HG03060 (cell line): ENCODE data around the gene COPS6.

ENCODE experiments used
- ATAC-seq: cut with Tn5 transposase; IDR thresholded peaks from one replicate; pipeline ENCODE4 v1.9.1; 2021; ENCODE audit warnings: low read depth, moderate number of reproducible peaks; ENCODE audit not compliant: unreplicated experiment

Gene COPS6

DNA sequence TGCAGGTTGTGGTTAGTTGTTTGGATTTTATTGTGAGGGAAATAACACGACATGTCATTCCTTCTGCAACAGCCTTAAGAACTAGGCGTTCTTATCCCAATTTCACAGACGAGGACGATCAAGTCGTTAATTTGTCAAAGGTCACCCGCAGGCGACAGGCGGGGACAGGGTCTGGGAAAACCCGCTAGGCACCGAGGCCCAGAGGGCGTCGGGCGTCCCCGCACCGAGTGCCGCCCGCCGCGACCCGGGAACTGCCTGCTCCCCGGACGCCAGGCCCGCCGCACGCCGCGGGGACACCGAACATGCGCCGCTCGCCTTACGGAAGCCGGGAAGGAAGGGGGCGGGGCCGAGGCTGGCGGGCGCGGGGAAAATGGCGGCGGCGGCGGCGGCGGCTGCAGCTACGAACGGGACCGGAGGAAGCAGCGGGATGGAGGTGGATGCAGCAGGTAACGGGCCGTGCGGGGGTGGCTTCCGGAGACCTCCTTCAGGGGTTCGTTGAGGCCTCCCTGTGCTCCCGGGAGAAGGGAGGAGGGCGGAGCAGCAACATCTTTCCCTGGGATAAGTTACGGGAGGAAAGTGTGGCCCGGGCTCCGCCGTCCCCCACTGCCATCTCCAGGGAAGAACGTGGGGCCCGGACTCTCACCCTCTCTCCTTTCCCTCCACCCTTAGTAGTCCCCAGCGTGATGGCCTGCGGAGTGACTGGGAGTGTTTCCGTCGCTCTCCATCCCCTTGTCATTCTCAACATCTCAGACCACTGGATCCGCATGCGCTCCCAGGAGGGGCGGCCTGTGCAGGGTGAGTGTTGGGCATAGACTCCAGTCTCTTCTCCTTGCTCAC lies at the start of gene COPS6:
Gene COPS6 (plus strand): TSS at position 349 of the 837 bp plus-strand sequence. CDS start 22 bp downstream, at position 371.
- no peak for ATAC-seq

- ATAC-seq = no peak
These were observed 48.2 kb upstream of the COPS6 start for GRCh38 chr7:100040575-100040974.

GRCh38 chr7:100044718-100045117 lies 44.1 kb upstream of the COPS6 start:
- ATAC-seq = no peak

- no peak for ATAC-seq
These were observed 40.1 kb upstream of the COPS6 start for GRCh38 chr7:100048680-100049079.

- ATAC-seq = no peak
These were observed 39.1 kb upstream of the COPS6 start, which contains the start of gene ZSCAN21 for GRCh38 chr7:100049441-100050291. ZSCAN21 (plus strand) TSS chr7:100049774; CDS start chr7:100057007, 7,233 bp downstream.

GRCh38 chr7:100051611-100052010 lies 37.2 kb upstream of the COPS6 start:
- no peak for ATAC-seq

DNA sequence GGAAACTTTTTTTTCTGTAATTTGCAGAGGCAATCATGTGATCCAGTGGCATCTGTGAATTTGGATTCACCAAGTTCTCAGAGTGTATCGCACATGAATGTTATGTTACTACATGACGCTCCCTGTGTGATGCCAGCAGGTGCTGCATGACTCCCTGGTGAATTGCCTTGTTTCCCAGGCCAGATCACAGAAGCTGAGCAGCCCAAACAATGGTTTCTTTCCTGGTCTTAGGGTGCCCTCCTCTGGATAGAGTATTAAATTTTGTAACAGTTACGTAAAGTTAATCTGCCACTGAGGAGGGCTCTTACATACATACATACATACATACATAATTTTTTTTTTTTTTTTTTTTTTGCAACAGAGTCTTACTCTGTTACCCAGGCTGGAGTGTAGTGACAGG lies 35.6 kb upstream of the COPS6 start:
- no peak for ATAC-seq

DNA sequence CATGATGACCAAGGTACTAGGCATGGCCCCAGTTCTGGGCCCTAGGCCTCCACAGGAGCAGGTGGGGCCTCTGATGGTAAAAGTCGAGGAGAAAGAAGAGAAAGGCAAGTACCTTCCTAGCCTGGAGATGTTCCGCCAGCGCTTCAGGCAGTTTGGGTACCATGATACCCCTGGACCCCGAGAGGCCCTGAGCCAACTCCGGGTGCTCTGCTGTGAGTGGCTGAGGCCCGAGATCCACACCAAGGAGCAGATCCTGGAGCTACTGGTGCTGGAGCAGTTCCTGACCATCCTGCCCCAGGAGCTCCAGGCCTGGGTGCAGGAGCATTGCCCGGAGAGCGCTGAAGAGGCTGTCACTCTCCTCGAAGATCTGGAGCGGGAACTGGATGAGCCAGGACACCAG lies 31.8 kb upstream of the COPS6 start:
- no peak for ATAC-seq

DNA sequence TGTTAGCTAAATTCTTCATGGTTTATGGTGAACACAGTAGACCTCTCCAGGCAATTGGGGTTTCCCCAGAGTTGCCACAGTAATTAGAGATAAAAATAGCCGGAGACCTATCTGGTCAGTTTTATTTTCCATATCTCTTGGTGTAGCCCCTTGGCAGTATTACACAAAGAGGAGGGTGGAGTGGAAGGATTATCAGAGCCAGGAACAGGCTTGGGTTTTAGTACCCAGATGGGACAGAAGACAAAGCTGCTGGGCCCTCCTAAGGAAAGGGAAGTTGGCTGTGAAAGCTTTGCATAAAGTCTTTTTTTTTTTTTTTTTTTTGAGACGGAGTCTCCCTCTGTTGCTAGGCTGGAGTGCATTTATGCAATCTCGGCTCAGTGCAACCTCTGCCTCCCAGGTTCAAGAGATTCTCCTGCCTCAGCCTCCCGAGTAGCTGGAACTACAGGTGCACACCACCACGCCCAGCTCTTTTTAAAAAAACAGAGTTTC lies 29.5 kb upstream of the COPS6 start:
- no peak for ATAC-seq

- ATAC-seq = no peak
These were observed 27.1 kb upstream of the COPS6 start for GRCh38 chr7:100061518-100062193.

DNA sequence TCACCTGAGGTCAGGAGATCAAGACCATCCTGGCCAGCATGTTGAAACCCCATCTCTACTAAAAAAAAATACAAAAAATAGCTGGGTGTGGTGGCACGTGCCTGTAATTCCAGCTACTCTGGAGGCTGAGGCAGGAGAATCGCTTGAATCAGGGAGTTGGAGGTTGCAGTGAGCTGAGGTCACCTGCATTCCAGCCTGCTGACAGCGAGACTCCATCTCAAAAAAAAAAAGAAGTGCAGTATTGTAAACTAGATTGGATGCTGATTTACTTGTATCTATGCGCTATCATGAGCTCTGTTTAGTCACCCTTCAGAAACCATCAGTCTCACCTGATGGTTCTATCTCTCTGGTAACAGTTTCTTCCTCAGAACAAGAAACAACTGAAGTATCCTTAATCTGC lies 25.4 kb upstream of the COPS6 start:
- ATAC-seq = no peak

GRCh38 chr7:100064162-100064561 lies 24.6 kb upstream of the COPS6 start:
- ATAC-seq = no peak

- ATAC-seq = no peak
These were observed 23.1 kb upstream of the COPS6 start for GRCh38 chr7:100065452-100066186.

- ATAC-seq = no peak
These were observed 21.8 kb upstream of the COPS6 start for GRCh38 chr7:100066953-100067352.

DNA sequence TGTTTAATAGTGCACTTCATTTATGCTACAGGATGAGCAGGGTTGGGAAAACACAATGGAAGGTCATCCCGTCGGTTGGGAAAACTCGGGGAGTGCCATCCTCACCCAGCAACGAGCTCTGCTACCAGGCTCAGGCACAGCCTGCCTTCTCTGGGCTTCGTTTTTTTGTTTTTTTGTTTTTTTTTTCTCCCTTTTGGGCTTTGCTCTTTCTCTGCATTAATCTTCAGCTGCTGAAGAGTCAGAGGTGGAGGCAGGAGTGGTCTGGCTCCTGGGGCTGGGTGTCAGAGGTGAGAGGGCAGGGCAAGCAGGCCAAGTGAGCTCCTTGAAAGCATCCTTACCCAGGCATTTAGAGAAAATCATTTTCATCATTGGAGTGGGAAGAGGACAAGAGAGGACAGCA lies 18.8 kb upstream of the COPS6 start:
- no peak for ATAC-seq

DNA sequence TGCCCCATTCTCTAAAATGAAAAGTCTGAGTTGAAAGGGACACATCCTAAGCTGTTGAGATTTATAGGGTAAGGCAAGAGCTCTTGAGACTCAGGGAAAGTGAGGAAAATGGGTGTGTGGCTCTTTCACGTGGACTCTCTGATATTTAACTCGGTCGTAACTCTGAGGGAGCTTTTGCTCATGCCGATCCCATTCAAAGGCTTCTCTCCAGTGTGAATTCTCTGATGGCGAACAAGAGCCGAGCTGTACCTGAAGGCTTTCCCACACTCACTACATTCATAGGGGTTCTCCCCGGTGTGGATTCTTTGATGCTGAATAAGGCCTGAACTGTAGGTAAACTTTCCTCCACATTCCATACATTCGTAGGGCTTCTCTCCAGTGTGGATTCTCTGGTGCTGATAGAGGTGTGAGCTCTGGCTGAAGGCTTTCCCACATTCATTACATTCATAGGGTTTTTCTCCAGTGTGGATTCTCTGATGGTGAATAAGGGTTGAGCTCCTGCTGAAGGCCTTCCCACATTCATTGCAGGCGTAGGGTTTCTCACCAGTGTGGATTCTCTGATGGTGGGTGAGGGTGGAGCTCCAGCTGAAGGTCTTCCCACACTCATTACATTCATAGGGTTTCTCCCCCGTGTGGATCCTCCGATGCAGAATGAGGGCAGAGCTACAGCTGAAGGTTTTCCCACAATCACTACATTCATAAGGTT lies 17.6 kb upstream of the COPS6 start:
- no peak for ATAC-seq

GRCh38 chr7:100072462-100072861 lies 16.3 kb upstream of the COPS6 start:
- no peak for ATAC-seq

GRCh38 chr7:100074841-100075240 lies 13.9 kb upstream of the COPS6 start:
- ATAC-seq = no peak

DNA sequence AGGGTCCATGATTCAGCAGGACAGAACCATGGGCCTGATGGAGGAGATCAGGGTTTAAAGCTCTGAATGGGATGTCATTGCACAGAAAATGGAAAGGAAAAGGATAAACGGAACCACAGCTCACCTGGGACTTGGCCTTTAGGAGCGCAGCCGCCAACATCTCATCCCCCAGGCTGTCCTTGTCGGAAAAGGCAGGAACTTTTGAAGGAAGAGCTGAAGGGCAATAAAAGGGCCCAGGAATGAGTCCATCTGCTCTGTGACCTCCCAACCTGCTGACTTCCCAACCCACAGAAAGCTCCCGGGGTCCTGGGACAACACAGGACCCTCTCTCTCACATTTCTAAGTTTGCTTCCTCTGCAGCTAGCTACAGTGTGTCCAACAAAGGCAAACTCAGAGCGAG lies 13.4 kb upstream of the COPS6 start:
- ATAC-seq = no peak
